H1 (cell line): ENCODE results near the gene FRY. TPM values are rescaled to one million over a fixed set of nuclear protein-coding genes. Genes with fewer than 3 reads are reported as not detected.

Experiments
- BACH1 ChIP-seq: IDR thresholded peaks from 2 replicates; pipeline ENCODE4 v1.6.1; 2012; ENCODE audit warnings: low read length, improper control_type of control experiment
- EP300 ChIP-seq, 2 experiments: IDR thresholded peaks; 1 replicate in 1 of 2; 2 replicates in 1 of 2; pipeline ENCODE4 v1.6.1; 2011 to 2012; ENCODE audit warnings: low read depth in 2 of 2, low read length in 2 of 2, mild to moderate bottlenecking in 2 of 2, borderline replicate concordance in 1 of 2, inconsistent platforms in 1 of 2, moderate library complexity in 1 of 2
- EZH2 ChIP-seq: fragments of 200-600 bp; sonication (generic); IDR thresholded peaks from 2 replicates; pipeline ENCODE4 v1.7.1; 2012; ENCODE audit warnings: low read depth, mild to moderate bottlenecking, moderate library complexity, low read length, inconsistent platforms; ENCODE audit not compliant: severe bottlenecking
- JUND ChIP-seq: IDR thresholded peaks from 2 replicates; pipeline ENCODE4 v1.6.1; 2011; ENCODE audit warnings: mild to moderate bottlenecking, improper control_type of control experiment, low read length
- NANOG ChIP-seq: IDR thresholded peaks from 2 replicates; pipeline ENCODE4 v1.6.1; 2011; ENCODE audit warnings: low read length, low read depth, mild to moderate bottlenecking, inconsistent platforms; ENCODE audit not compliant: insufficient read depth, poor library complexity, severe bottlenecking
- PHF8 ChIP-seq: fragments of 200-600 bp; sonication (generic); conservative IDR thresholded peaks from 2 replicates; pipeline ENCODE4 v1.7.1; 2012; ENCODE audit warnings: low read depth, mild to moderate bottlenecking, inconsistent platforms, low read length, moderate library complexity
- POLR2AphosphoS5 ChIP-seq: IDR thresholded peaks from 2 replicates; pipeline ENCODE4 v1.6.1; 2011; ENCODE audit warnings: low read depth, low read length
- SP4 ChIP-seq: IDR thresholded peaks from 2 replicates; pipeline ENCODE4 v1.6.1; 2012; ENCODE audit warnings: low read length, inconsistent platforms
- SRF ChIP-seq: IDR thresholded peaks from 2 replicates; pipeline ENCODE4 v1.6.1; 2011; ENCODE audit warnings: mild to moderate bottlenecking, low read depth, low read length, moderate library complexity
- TAF7 ChIP-seq: optimal IDR thresholded peaks from 2 replicates; pipeline ENCODE3; 2011; ENCODE audit warnings: low read depth, mild to moderate bottlenecking, inconsistent platforms, low read length, moderate library complexity, borderline replicate concordance
- TBP ChIP-seq: IDR thresholded peaks from 2 replicates; pipeline ENCODE4 v1.6.1; 2011; ENCODE audit warnings: low read depth, low read length, improper control_type of control experiment
- polyA plus RNA-seq, 7 experiments: library from polyadenylated mRNA; depleted of rRNA in 3 of 7; stranded (reverse) in 5 of 7; unstranded in 2 of 7; fragments of >200 nt in 5 of 7; fragments of 200-250 nt in 2 of 7; gene quantifications; 1 replicate in 5 of 7; 2 replicates in 1 of 7; 4 replicates in 1 of 7; pipeline versions ENCODE4 v1.2.1 to v1.2.3, GENCODE V29; 2011 to 2013; ENCODE audit warnings: missing spikeins in 2 of 7, mixed read lengths in 2 of 7
- total RNA-seq: library from RNA; stranded (reverse); fragmentation: NEBNext Ultra II Directional; extraction: Animal tissue kit (Norgen Biotek cat#: 25700); gene quantifications from 2 replicates; pipeline ENCODE4 v1.2.1, GENCODE V29; 2021
- TF ChIP-seq, protein P1 (sequence below): fragments of 300-600 bp; sonication (generic); IDR thresholded peaks from 2 replicates; pipeline ENCODE4 v1.7.1; 2012; ENCODE audit warnings: low read length, moderate library complexity, mild to moderate bottlenecking, inconsistent platforms; ENCODE audit not compliant: insufficient replicate concordance

FRY gene
- total and polyA plus RNA-seq, 2 of the 8 experiments (the other 6 are each of a cell fraction or from before 2014, with no cell fraction given): 4.3 to 9.2 TPM

GRCh38 chr13:32261567-32261966, 230.0 kb downstream of the FRY start (continued):
- TF ChIP-seq, protein P1, sequence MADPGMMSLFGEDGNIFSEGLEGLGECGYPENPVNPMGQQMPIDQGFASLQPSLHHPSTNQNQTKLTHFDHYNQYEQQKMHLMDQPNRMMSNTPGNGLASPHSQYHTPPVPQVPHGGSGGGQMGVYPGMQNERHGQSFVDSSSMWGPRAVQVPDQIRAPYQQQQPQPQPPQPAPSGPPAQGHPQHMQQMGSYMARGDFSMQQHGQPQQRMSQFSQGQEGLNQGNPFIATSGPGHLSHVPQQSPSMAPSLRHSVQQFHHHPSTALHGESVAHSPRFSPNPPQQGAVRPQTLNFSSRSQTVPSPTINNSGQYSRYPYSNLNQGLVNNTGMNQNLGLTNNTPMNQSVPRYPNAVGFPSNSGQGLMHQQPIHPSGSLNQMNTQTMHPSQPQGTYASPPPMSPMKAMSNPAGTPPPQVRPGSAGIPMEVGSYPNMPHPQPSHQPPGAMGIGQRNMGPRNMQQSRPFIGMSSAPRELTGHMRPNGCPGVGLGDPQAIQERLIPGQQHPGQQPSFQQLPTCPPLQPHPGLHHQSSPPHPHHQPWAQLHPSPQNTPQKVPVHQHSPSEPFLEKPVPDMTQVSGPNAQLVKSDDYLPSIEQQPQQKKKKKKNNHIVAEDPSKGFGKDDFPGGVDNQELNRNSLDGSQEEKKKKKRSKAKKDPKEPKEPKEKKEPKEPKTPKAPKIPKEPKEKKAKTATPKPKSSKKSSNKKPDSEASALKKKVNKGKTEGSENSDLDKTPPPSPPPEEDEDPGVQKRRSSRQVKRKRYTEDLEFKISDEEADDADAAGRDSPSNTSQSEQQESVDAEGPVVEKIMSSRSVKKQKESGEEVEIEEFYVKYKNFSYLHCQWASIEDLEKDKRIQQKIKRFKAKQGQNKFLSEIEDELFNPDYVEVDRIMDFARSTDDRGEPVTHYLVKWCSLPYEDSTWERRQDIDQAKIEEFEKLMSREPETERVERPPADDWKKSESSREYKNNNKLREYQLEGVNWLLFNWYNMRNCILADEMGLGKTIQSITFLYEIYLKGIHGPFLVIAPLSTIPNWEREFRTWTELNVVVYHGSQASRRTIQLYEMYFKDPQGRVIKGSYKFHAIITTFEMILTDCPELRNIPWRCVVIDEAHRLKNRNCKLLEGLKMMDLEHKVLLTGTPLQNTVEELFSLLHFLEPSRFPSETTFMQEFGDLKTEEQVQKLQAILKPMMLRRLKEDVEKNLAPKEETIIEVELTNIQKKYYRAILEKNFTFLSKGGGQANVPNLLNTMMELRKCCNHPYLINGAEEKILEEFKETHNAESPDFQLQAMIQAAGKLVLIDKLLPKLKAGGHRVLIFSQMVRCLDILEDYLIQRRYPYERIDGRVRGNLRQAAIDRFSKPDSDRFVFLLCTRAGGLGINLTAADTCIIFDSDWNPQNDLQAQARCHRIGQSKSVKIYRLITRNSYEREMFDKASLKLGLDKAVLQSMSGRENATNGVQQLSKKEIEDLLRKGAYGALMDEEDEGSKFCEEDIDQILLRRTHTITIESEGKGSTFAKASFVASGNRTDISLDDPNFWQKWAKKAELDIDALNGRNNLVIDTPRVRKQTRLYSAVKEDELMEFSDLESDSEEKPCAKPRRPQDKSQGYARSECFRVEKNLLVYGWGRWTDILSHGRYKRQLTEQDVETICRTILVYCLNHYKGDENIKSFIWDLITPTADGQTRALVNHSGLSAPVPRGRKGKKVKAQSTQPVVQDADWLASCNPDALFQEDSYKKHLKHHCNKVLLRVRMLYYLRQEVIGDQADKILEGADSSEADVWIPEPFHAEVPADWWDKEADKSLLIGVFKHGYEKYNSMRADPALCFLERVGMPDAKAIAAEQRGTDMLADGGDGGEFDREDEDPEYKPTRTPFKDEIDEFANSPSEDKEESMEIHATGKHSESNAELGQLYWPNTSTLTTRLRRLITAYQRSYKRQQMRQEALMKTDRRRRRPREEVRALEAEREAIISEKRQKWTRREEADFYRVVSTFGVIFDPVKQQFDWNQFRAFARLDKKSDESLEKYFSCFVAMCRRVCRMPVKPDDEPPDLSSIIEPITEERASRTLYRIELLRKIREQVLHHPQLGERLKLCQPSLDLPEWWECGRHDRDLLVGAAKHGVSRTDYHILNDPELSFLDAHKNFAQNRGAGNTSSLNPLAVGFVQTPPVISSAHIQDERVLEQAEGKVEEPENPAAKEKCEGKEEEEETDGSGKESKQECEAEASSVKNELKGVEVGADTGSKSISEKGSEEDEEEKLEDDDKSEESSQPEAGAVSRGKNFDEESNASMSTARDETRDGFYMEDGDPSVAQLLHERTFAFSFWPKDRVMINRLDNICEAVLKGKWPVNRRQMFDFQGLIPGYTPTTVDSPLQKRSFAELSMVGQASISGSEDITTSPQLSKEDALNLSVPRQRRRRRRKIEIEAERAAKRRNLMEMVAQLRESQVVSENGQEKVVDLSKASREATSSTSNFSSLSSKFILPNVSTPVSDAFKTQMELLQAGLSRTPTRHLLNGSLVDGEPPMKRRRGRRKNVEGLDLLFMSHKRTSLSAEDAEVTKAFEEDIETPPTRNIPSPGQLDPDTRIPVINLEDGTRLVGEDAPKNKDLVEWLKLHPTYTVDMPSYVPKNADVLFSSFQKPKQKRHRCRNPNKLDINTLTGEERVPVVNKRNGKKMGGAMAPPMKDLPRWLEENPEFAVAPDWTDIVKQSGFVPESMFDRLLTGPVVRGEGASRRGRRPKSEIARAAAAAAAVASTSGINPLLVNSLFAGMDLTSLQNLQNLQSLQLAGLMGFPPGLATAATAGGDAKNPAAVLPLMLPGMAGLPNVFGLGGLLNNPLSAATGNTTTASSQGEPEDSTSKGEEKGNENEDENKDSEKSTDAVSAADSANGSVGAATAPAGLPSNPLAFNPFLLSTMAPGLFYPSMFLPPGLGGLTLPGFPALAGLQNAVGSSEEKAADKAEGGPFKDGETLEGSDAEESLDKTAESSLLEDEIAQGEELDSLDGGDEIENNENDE: no peak
- TF ChIP-seq SRF (no peak), TAF7 (no peak), JUND (no peak), NANOG (no peak), PHF8 (no peak), EP300 (IDR thresholded peaks at IDR 0.05; ENCODE audit: borderline replicate concordance in 1 of 2, low read depth in 2 of 2, low read length in 2 of 2) (no peak), EZH2 (no peak), TBP (no peak), POLR2AphosphoS5 (no peak), BACH1 (no peak), SP4 (no peak)
